Measurements from ENCODE around the gene KCTD18. TPM values are rescaled to one million over a fixed set of nuclear protein-coding genes. Genes with fewer than 3 reads are reported as not detected.

KCTD18 gene
- 8.9 TPM for total RNA-seq

DNA sequence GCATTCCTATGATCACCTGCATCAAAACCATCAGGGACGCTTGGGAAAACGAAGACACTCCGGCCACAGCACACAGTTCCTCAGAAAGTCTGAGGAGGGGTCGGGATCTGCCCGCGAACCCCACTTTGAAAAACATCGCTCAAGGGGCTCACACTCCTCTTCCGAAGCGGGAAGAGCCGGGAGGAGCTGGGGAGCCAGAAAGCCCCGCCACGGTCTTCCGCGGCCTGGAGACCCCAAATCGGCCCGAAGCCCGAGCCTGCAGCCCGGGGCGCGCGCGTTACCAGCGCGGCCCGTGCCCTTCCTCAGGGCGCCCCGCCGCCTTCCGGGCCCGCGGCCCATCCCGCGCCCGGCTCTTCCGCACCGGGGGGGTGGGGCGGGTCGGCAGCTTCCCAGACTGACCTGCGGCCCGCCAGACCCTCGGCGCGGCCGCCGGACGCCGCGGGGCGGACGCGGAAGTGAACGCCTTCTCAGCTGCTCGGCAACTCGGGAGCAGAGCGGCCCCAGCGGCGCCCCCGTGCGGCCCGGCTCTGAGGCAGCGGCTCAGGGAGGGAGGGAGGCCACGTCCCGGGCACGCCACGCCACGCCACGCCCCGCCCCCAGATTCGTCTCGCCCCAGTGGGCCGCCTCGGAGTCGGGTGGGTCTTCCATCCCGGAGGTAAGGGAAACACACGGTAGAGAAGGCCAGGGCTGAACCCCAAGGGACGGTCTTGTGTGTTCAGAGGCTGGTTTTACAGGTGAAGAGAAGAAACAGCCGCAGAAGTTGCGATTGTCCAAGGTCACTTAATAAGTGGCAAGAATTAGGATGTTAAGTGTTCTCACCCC is at the start of gene KCTD18:
KCTD18 (minus strand) TSS at position 457 of the 822 bp plus-strand sequence. CDS start 3,052 bp downstream, outside the sequence.
- peak; percentile 93 for DNase-seq (ENCODE audit: low spot score)
- ATAC-seq: peak; percentile 99

DNA sequence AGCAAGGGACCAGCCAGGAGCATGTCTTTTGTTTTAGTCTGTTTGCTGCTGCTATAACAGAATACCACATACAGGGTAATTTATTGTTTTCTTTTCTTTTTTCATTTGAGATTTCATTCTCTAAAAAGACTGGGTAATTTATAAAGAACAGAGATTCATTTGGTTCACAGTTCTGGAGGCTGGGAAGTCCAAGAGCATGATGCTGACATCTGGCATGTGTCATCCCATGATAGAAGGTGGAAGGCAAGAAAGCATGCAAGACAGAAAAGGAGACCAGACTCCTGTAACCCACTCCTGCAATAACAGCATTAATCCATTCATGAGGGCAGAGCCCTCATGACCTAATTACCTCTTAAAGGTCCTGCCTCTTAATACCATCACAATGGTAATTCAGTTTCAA is 30.9 kb upstream of the KCTD18 start:
- no peak for DNase-seq (ENCODE audit: low spot score)
- no peak for ATAC-seq

DNA sequence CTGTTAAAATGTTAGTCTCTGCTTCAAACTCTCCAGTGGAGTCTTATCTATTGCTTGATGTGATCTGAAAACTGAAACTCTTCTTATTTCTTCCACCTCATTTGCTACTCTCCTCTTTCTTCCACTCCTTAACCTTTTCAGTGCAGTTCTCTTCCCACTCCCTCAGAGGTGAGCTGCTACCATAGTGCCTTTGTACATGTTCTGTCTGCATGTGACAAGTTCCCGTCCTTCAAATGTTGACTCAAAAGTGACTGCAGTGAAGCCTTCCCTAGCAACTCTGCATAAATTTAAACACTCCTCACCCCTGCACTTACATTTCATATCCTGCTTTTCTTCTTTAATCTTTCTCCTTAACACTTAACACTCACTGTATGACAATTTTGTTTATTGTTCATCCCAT is 28.3 kb upstream of the KCTD18 start:
- ATAC-seq (no peak), DNase-seq (ENCODE audit: low spot score) (no peak)

DNA sequence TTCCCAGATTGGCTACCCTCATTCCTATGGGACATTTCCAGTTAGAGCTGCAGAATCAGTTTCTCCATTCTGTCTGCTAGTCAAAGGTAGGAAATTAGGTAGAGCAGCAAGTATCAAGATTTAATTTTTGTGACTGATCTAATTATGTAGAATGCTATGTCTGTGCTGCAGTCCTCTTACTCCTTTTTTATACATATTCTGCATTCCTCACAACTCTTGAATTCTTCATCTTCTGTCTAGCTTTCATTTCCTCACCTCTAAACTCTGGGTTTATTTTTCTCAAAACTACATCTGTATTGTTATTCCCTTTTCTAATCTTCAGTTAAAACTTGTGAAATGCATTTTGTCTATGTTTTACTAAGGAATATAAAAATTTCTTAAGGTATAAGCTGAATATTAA is 24.7 kb upstream of the KCTD18 start:
- ATAC-seq (no peak), DNase-seq (ENCODE audit: low spot score) (no peak)

DNA sequence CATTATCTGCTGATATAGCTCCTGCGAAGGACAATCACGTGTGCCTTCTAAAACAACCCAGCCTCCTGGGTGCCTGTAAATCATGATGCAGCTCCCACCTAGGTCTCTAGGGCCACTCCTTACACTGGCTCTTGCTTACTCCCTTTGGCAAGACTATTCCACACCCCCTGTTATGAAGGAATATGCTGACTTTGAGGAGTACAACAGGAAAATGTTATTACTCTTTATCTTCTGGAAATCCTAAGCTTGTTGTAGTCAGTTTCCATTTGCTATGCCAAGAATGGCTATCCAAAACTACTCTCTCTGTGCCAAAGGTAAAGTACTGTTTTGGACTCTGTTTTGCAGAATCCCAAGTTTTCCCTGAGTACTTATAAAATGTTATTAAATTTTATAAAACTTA is 23.9 kb upstream of the KCTD18 start:
- DNase-seq (ENCODE audit: low spot score): no peak
- ATAC-seq: no peak

DNA sequence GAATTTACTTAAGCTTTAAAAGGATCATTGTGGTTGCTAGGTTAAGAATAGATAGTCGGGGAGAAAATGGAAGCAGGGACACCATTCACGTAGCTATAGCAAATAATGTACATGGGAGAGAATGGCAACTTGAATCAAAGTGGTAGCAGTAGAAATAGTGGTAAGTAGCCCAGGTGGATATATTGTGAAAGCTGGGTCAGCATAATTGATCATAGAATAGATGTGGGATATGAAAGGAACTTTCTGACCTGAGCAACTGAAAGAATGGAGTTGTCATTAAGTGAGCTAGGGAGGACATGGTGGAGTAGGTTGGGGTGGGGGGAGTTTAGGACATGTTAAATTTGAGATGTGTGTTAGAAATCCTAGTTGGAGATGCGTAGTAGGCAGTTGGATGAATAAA is 18.4 kb upstream of the KCTD18 start:
- DNase-seq (ENCODE audit: low spot score): no peak
- no peak for ATAC-seq

DNA sequence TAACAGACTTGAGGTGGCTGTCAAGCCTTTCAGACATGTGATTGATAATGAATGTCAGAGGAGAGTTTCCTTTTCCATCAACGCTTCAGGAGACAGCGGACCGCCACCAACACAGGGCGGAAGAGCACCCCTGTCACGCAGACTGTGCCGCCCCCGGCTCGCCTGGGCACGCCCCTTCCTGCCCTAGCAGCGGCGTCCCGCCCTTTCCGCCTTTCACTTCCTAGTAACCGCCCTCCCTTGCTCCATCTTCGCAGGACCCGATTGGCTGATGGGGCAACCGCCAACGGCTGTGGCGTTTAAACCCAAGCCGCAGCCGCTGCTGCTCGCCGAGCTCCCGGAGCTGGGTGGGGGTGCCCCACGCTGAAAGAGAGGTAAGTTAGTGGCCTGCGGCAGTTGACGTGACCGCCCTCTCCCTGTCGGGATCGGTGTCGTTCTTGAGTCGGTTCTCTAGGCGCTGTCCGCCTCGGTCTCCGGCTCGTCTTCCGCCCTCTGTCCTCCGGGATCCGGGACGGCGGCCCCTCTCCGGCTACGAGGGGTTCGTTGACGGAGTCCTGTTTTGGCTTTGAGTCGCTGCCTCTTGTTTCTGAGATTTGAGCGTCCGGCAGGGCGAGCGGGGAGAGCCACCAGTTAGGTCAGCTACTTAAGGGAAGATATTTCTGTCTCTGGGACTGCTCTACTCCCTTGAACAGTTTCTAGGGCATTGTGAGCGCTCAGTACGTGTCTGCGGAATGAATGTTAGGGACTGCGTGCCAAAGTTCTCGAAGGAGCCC is 16.2 kb upstream of the KCTD18 start, which contains the start of gene SGO2:
SGO2 (plus strand) TSS at position 326 of the 770 bp plus-strand sequence. CDS start 6,769 bp downstream, outside the sequence.
- ATAC-seq: peak; percentile 100
- peak; percentile 93 for DNase-seq (ENCODE audit: low spot score)

DNA sequence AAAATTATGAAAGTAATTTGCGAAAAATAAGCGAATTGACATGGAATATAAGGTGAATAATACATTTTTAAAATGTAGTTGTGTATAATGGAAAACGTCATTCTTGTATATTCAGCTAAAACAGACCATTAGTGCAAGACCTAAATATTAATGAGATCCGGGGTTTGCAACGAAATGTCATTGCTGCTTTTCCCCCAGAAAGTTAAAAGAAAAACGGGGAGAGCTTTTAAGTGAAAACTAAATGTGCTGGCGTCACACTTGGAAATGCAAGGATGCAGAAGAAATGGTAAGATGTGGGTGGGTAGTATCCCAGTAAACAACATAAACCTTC is 15.6 kb upstream of the KCTD18 start:
- ATAC-seq: no peak
- no peak for DNase-seq (ENCODE audit: low spot score)

DNA sequence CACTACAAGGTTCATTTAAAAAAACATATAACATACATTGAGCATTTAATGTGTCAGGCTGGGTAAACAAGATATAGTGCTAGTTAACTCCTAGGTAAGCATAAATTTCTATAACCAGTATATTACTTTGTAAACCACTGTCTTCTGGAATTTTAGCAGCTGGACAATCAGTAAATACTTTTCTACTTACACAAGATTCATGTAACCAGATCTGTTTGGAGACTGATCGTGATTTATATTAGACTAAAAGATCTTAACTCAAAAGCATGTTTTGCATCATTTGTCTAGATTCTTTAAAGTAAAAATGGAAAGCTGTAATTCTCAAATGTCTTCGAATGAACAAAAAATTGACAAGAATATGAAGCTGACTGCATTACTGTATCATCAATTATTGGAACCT is 15.2 kb upstream of the KCTD18 start:
- DNase-seq (ENCODE audit: low spot score) (no peak), ATAC-seq (no peak)

DNA sequence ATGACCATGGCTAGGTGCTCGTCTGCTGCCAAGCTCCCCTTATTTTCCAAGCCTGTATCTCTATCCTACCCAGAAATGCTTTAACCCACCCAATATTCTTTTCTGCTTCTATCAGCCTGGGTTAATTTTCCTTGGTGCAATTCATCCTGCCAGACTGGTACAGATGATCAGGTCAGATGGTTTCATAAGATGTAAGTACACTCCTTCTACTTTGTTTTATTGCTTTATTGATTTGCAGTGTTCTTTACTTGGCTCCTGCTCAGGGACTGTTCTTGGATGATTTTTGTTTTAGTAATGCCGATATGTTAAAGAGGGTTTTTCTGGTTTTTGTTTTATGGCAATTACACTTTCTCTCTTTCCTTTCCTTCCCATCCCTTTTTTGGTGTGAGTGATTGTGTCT is 13.7 kb upstream of the KCTD18 start:
- DNase-seq (ENCODE audit: low spot score) (no peak), ATAC-seq (no peak)

DNA sequence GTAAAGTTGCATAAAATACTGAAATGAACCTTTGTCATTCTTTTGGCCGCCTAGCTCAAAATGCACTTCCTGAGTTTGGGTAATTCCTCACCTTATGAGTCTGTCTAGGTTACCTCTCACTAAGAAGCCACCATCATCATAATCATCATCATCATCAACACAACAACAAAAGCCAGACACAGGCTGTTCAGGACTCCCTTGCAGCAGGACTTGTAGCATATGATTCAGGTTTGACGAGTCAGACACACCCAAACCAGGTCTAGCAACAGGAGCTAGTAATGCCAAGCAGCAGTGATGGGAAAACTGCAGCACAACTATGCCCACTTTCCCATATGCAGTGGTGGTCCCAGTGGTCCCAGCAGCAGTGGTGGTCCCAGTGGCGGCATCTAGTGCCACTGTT is 13.3 kb upstream of the KCTD18 start:
- DNase-seq (ENCODE audit: low spot score) (no peak), ATAC-seq (no peak)

DNA sequence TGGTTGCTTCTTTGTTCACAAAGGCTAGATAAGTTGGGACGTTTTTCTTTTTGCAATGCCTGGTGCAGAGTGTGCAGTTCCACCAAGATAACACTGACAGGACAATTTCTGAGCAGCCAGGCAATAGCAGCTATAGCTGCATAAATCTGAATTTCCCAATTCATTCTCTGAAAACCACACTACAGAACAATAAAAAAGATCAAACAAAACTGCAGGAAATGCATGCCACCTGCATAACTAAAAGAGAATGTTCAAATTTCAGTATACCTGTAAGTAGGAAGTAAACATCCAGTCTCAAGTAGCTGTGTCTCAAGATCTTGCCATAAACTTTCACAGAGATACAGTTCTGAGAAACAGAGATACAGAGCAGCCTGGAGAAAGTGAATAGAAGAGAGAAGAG is 5.3 kb upstream of the KCTD18 start:
- DNase-seq (ENCODE audit: low spot score) (no peak), ATAC-seq (no peak)

DNA sequence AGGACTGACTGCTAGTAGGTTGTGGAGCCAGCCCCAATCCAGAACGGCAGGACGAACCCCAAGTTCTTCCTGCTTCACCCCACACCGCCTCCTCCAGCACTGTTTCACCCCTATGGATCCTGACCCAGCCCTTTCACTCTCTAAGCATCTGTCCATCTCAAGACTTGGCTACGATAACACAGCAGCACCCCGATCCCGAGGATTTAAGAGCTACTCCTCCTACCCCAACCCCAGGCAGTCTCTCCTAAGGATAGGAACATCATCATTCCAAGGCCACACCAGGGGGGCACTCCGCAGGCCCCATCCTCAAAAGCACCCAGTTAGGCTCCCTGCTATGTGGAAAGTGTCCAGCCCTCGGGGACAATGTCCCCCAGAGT is 645 bp downstream of the KCTD18 start:
- DNase-seq (ENCODE audit: low spot score) (no peak), ATAC-seq (peak; percentile 2)

DNA sequence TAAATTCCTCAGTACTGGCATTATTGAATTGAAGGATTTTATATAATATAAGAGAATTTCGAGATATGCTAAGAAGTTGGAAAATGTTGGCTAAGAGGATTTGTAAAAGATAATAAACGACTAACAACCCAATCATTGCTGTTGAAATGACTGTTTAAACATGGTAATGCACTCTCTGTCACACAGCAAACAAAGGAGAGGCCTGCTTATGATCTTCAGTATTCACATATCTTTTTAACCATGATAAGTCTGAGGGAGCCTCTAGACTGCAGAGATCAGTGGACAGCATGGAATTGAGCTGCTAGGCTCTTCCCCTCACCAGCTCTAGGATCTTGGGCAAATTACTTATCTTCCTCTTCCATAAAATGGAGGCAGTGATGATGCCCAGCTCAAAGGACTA is 2.7 kb downstream of the KCTD18 start:
- ATAC-seq (no peak), DNase-seq (ENCODE audit: low spot score) (no peak)

DNA sequence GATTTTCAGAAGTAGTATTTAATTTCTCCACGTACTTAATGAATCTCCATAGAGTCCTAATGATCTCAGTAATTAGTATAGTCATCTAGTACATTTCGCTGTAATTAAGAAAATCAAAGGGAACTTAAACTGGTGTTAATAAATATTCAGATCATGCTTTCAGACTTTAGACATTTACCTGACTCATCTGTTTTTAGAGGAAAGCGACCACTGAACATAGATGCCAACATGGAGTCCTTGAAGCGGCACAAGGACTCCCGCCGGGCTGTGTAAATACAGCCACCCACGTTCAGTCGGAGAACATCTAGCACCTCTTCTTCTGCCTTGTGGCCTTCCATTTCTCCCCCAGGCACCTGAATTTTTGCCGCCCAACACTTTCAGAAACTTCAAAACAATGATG is 3.2 kb downstream of the KCTD18 start:
- DNase-seq (ENCODE audit: low spot score) (no peak), ATAC-seq (no peak)

DNA sequence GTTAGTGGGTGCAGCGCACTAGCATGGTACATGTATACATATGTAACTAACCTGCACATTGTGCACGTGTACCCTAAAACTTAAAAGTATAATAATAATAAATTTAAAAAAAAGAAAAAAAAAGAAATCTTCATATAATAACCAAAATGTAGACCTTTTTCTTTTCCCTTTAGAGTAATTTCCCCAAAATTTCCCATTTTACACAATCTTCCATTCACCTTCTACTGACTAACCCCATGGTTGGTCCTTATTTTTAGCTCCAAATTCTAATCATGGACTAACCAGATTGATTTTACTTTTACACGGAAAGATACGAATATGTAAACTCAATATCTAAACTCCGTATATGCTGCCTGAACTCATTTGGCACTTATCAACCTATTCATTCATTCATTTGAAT is 7.7 kb downstream of the KCTD18 start:
- no peak for ATAC-seq

DNA sequence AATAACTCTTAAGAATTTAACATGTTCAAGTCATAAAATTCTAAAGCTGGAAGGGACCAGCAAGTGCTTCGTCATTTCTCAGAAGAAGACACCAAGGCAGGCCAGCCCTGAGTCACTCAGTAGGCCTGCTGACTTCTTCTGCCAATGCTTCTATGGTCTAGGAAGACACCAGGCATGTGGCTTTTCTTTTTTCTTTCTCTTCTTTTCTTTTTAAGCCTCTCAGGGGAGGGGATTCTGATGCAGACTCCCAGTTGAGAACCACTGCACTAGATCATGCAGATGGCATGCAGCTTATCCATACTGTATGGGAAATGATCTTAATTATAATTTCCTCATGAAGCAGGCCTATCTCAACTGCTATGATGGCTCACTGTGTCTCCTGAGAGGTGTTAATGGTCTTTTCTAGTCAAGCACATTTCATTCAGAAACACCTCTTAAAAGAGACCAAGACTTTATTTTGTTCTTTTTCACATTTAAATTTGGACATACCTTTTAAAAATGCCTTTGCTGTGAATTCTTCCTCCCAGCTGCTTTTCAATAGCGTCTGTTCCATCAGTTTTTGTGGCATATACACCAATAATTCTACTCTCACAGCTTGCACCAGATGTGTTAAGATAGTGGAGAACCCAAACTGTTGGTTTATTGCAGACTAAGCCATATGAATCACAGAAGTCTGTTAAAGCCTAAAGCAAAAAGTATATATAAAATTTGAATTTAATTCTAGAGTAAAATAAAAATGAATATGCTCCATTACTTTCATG is 11.3 kb downstream of the KCTD18 start:
- no peak for ATAC-seq
- no peak for DNase-seq (ENCODE audit: low spot score)

More for the DNA sequence above, 7.7 kb downstream of the KCTD18 start:
- DNase-seq (ENCODE audit: low spot score): no peak

DNA sequence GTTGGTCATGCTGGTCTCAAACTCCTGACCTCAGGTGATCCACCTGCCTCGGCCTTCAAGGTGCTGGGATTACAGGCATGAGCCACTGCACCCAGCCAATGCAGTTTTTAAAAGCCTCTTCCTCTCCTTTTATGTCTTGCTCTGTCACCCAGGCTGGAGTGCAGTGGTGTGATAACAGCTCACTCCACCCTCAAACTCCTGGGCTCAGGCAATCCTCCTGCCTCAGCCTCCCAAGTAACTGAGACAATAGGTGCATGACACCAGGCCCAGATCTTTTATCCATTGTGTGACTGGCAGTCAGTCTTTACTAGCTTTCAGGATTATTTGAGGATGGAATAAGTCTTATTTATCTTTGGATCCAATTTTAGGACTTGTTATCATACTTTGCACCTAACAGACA is 13.2 kb downstream of the KCTD18 start:
- no peak for ATAC-seq
- DNase-seq (ENCODE audit: low spot score): no peak

DNA sequence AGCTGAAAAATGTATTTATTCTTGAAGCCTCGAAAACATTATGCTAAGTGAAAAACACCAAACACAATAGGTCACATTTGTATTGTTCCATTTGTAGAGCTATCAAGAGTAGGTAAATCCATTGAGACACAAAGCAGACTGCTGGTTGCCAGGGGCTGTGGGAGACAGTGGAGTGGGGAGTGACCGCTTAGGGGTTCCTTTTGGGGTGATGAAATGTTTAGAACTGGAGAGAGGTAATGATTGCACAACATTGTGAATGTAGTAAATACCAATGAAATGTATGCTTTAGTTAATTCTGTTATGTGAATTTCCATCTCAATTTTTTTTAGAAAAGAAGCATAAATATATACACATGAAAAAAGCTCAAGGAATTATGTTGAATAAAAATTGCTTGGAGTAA is 15.8 kb downstream of the KCTD18 start:
- ATAC-seq: no peak
- DNase-seq (ENCODE audit: low spot score): no peak

DNA sequence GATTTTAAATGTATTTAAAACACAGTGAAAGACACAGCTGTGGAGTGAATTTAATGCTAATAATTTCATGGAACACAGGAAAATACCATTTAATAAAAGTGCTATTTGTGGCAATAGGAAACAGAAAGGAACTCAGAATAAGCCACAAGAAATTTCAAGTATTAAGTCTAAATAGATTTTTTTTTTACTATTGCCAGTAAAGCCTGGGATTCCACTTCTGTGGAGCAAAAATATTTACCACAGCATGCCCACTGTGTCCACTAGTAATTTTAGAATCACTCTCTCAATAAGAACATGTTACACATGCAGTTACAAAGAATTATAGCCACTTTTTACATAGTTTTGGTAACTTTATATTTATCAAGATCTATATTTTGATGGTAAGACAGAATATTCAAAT is 17.2 kb downstream of the KCTD18 start:
- ATAC-seq: no peak

DNA sequence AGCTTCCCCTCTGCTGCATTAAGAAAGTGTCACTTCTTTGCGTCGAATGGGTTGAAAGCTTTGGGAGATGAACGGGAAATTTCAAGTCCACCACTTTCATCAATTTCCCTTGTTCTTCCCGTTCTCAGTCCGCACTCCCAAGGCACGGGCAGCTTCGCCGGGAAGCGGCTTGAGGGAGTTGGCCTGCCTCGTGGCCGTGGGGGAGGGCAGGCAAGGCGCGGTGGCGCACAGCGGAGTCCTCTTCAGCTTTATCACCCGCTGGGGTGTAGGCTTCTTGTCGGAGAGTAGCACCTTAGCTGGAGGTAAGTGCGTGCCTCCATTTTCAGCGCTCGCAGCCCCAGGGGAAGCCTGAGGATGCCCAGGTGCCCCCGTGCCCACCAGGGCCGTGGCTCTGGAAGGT is 19.9 kb downstream of the KCTD18 start:
- no peak for ATAC-seq
- DNase-seq (ENCODE audit: low spot score): no peak

More for the DNA sequence above, 17.2 kb downstream of the KCTD18 start:
- no peak for DNase-seq (ENCODE audit: low spot score)

DNA sequence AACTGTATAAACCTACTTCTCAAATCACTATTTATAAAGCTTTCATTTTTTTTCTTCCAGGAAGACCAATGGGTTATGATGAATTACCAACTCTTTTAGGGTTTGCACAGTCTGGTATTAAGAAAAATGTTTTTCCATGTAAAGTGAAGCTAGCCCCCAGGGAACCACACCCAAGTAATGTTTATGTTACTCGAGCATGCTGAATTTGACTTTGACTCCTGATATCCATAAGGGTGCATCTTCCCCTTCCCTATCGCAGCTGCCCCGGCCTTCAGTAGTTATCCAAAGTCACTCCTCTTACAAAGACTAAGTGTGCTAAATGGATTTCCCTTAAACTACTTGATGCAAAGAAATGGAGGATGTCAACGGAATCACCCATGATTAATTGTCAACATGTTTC is 21.7 kb downstream of the KCTD18 start:
- DNase-seq (ENCODE audit: low spot score) (no peak), ATAC-seq (no peak)
